HG02642 (cell line): ENCODE results near the gene PRR30.
"Not testable (repeated sequence)": the region's sequence is repeated elsewhere in the genome, so short reads cannot be mapped to it uniquely, and the experiment has no call there.

Experiments
- ATAC-seq: cut with Tn5 transposase; IDR thresholded peaks from one replicate; pipeline ENCODE4 v1.9.1; 2021; ENCODE audit warnings: mild to moderate bottlenecking; ENCODE audit not compliant: unreplicated experiment, poor library complexity

Gene PRR30

DNA sequence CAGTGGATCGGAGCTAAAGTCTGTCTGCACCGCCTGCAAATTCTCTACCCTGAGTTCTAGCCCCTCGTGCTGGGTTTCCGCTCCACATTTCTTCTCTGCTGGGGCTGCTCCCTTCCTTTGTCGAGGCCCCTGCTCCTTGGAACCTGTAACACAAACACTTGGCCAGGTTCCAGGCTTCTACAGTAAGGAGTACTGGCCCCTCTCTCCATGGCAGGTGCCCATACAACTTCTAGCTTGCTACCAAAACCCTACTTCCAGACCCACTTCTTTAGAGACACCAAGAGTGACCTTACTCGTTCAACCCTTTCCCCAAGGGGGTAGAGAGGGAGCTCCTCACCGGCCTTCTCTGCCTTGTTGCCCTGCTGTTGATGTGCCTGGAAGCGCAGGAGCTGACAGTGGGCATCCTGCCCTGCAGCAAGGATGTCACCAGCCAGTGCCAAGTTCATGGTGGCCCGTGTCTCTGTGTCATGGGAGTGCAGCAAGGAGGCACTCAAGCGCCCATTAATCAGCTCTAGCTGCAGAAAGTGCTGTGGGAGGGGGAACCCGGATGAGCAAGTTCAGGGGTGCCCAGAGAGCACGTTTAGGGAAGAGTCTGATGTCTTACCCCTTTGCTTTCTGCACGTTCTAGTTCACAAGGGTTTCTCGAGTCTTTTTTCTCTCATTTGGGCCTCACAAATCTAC lies 5.9 kb downstream of the PRR30 start:
- ATAC-seq, result no peak

DNA sequence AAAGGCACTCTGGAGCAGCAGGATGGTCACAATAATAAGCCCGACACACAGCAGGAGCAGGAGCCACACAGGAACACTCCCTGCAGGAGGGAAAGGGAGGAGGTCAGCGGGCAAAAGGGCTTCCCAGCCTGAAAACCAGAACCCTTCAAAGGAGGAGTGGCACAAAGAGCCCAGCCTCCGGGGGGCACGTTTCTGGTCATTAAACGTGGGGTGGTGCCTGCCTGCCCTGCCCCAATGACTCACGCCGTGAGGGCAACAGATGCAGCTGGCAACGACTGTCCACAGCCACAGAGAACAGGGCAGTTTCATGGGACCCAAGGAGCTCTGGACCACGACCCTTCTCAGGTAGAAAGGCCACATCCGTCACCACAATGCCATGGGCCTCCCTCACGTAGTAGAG lies 7.8 kb downstream of the PRR30 start:
- ATAC-seq, result no peak

DNA sequence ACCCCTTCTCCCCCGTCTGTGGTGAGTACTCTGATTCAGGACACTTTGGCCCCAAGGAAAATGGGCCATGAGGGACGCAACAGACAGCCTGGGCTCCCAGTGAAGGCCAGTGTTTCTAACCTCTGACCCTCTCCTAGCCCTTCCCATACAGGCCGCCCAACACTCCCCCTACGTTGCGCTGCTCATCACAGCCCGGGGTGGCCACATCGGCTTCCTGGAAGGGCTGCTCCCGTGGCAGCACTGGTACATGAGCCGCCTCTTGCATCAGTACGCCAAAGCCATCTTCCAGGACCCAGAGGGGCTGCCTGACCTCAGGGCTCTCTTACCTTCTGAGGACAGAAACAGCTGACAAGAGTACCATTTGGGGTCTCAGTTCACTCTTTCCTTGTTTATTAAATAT lies 8.8 kb downstream of the PRR30 start:
- no peak for ATAC-seq

DNA sequence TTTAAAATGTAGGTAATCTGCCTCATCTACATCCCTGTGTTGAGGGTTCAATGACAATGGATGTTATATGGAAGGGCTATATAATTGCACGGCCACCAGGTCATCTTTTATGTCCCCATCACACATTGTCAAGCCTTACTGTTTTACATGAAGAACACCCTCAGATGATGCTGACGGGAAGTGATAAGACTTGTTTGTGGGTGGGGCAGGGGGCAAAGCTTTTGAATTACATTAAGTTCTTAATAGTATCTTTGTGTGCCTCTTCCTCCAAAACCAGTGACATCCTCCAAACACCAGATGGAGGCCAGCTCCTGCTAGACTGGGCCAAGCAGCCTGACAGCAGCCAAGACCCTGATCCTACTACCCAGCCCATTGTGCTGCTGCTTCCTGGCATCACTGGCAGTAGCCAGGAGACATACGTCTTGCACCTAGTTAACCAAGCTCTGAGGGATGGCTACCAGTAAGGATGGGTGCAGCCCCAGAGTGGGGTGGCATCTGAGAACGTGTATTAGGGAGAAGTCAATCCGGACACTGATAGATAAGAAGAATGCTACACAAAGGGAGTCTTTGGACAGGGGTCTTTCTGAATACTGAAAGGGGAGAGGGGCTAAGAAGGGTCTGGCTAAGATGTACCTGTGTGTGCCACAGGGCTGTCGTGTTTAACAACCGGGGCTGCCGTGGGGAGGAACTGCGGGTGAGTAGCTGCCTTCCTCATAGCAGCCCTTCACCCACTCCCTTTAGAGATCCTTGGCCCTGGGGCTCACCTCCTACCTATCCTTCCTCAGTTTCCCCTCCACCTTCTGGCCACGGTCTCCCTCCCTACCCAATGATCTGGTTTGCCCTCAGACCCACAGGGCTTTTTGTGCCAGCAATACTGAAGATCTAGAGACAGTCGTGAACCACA lies 10.3 kb downstream of the PRR30 start:
- ATAC-seq, result no peak

- no peak for ATAC-seq
Observed at GRCh38 chr2:27127883-27128667, 11.1 kb downstream of the PRR30 start.

DNA sequence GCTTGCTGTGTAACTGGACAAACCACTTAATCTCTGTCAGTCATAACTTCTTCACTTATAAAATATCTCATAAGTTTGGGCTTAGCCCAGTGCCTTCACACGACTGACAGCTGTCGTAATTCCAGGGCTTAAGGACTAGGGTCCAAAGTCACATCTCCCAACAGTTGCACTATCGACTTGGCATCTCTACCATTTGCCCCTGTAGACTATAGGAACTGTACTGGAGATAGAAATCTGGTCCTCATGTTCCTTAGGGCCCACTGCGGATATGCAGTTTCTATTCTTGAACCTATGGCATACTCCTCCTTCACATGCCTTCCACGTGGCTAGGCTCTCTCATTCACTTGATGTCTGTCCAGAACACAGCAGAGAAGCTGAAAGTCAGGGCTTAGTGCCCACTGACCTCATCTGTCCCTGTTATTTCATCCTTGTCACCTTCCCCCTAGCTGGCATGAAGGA lies 12.9 kb downstream of the PRR30 start:
- no peak for ATAC-seq

- ATAC-seq, result no peak
Observed at GRCh38 chr2:27125104-27125503, 14.1 kb downstream of the PRR30 start.

DNA sequence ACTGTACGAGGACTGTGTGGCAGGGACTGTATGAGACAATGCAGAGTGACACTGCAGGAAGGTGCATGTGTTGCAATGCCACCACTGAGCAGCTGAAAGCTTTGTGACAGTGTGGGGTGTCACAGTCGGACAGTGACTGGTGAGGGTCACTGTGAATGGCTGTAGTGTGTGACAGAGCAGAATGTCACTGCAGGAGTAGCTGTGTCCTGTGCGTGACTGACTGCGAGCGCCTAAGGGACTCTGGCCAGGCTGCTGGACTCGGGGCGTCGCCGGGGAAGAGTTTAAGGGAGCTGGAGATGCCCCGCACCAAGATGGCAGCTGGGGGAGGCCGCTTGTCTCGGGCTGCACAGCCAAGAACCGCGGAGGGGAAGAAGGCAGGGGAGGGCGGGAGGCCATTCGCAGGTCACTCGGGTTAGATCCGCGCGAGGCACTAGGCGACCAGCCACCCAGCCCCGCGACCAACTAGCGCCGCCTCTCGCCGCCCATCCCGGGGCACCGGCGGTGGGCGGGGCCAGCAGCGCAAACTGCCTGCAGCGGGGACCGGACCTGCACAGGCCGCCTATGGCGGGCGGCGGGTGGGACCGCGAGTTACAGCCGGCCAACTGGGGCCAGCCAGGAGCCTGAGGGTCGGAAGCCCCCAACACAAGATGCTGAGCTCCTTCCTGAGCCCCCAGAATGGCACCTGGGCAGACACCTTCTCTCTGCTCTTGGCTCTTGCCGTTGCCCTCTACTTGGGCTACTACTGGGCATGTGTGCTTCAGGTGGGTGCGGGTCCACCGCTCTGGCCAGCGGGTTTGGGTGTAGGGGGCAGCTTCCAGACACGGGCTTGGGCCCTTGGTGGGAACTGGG lies 15.7 kb downstream of the PRR30 start, which contains the start of gene ABHD1:
TSS of gene ABHD1 (plus strand) at position 514 of the 849 bp plus-strand sequence. CDS start at position 648, 134 bp downstream.
- no peak for ATAC-seq

GRCh38 chr2:27122791-27123190 lies 16.4 kb downstream of the PRR30 start:
- no peak for ATAC-seq

DNA sequence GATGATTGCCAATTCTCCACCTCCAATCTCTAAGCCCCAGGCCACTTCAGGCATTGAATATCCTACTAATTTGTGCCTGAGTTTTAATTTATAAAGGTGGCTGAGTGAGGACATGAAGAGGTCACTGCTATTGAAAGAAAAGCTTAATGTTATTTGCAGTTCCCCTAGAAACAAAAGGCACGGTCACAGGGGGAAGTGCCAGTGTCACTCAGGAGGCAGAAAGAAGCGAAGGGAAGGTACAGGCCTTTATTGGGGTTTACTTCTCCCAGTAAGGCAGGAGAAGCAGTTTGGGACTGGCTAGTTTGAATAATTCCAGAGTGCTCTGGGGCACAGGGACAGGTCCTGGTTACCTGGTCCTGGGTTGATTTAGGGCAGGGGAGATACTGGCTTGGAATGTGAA lies 17.3 kb downstream of the PRR30 start:
- ATAC-seq, result no peak

- not testable (repeated sequence) for ATAC-seq
Observed at GRCh38 chr2:27119330-27119670, 19.9 kb downstream of the PRR30 start.

GRCh38 chr2:27118525-27119329 lies 20.5 kb downstream of the PRR30 start, which contains the start of gene CGREF1:
TSS of gene CGREF1 (minus strand) at chr2:27119128. CDS start at chr2:27104366, 14,762 bp downstream.
- ATAC-seq, result no peak

- no peak for ATAC-seq
Observed at GRCh38 chr2:27117995-27118524, 21.1 kb downstream of the PRR30 start.

DNA sequence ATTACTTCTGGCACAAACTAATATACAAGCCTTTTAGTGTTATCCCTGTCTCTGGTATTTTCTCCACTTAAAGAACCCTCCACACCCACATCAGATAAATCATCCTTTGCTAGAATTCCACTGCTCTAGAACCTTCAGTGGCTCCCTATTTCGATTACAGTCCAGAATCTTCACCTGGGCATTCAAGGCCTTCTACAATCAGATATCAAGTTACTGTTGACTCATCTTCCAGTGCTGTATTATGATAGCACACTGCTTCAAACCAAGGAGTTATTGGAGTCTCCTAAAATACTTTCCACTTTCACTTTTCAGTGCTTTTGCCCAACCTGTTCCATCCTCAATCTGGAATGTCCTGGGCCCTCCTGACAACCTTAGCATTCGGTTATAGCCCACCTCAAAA lies 23.7 kb downstream of the PRR30 start:
- ATAC-seq, result no peak

- ATAC-seq, result not testable (repeated sequence)
Observed at GRCh38 chr2:27111392-27112078, 27.7 kb downstream of the PRR30 start.

GRCh38 chr2:27110603-27111352 lies 28.4 kb downstream of the PRR30 start:
- ATAC-seq, result not testable (repeated sequence)

DNA sequence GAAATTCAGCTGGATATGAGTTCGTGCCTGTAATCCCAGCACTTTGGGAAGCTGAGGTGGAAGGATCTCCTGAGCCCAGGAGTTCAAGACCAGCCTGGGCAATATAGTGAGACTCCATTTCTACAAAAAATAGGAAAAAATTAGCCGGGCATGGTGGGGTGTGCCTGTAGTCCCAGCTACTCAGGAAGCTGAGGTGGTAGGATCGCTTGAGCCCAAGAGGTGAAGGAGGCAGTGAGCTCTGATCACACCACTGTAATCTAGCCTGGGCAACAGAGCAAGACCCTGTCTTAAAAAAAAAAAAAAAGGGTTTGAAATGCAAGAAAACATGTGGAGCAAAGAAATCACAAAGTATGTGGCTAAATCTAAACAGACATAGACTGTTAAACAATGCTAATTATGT lies 30.1 kb downstream of the PRR30 start:
- ATAC-seq, result no peak
